Peyer's patch (tissue), 4 donors: ENCODE results near the gene SLC25A40. TPM values are rescaled to one million over a fixed set of nuclear protein-coding genes. Genes with fewer than 3 reads are reported as not detected.
"Not testable (repeated sequence)": the region's sequence is repeated elsewhere in the genome, so short reads cannot be mapped to it uniquely, and the experiment has no call there.

Source experiments
- DNase-seq, 3 donors: peaks; one replicate each; pipeline ENCODE4 v3.0.0-alpha.2; 2017 to 2019
- H3K27ac ChIP-seq, 4 donors: fragments of 200-600 bp; sonication (generic); one replicate each; pipeline ENCODE4 v1.5.1; 2016 to 2019
- H3K27me3 ChIP-seq, 2 donors: fragments of 200-600 bp; sonication (generic); one replicate each; pipeline ENCODE4 v1.5.1; 2019
- H3K36me3 ChIP-seq, 3 donors: fragments of 200-600 bp; sonication (generic); one replicate each; pipeline ENCODE4 v1.5.1; 2016 to 2019
- H3K4me1 ChIP-seq, 4 donors: fragments of 200-600 bp; sonication (generic); one replicate each; pipeline ENCODE4 v1.5.1; 2016 to 2019
- H3K4me3 ChIP-seq, 4 donors: fragments of 200-600 bp; sonication (generic); 1 replicate in 3 of 4; 2 replicates in 1 of 4; pipeline ENCODE4 v1.5.1; 2016 to 2019; ENCODE audit warnings: mild to moderate bottlenecking in 1 of 4
- H3K9me3 ChIP-seq, 4 donors: fragments of 200-600 bp; sonication (generic); one replicate each; pipeline ENCODE4 v1.5.1; 2016 to 2019; ENCODE audit warnings: mild to moderate bottlenecking in 1 of 4
- CTCF ChIP-seq, 6 experiments: fragments of 450-650 bp in 4 of 6; fragments of 200-600 bp in 2 of 6; sonication (generic) in 1 of 6; IDR thresholded peaks; one replicate each; pipeline ENCODE4 v1.5.1; 2017 to 2019; ENCODE audit warnings: antibody characterized with exemption in 6 of 6, mild to moderate bottlenecking in 3 of 6, moderate library complexity in 1 of 6
- POLR2A ChIP-seq, 2 donors: fragments of 450-650 bp; IDR thresholded peaks; one replicate each; pipeline ENCODE4 v1.5.1; 2017; ENCODE audit warnings: antibody characterized with exemption in 2 of 2, mild to moderate bottlenecking in 2 of 2, moderate library complexity in 2 of 2
- total RNA-seq, 4 donors: library from RNA; depleted of rRNA; stranded (reverse); fragments of >200 nt; gene quantifications; one replicate each; pipeline ENCODE4 v1.1.0, GENCODE V29; 2016

SLC25A40 gene
- total RNA-seq, 4 donors from 2014 or later: 17.8 to 23.9 (median 20.7) TPM

GRCh38 chr7:87874066-87874465 is 2.1 kb downstream of the SLC25A40 start:
- Histone ChIP-seq H3K9me3 (no peaks in the 10 kb centered on the region), H3K27me3 (no peaks in the 10 kb centered on the region), H3K4me3 (peak overlapping the region in 1 of 4 donors; percentile 14), H3K27ac (peak overlapping the region in 1 of 4 donors; percentile 1), H3K4me1 (peaks cover 0 to 10% (median 0%) of the 10 kb centered on the region in 4 donors), H3K36me3 (peaks cover 0 to 7% (median 0%) of the 10 kb centered on the region in 3 donors)
- TF ChIP-seq POLR2A (IDR thresholded peaks at IDR 0.05) (no peak), CTCF (IDR thresholded peaks at IDR 0.05) (no peak)
- DNase-seq: no peak

- not testable (repeated sequence) for DNase-seq, H3K9me3 ChIP-seq, H3K36me3 ChIP-seq, H3K4me1 ChIP-seq, H3K27me3 ChIP-seq, H3K4me3 ChIP-seq
- H3K27ac ChIP-seq: peak overlapping the region in 1 of 4 donors; percentile 1
These were observed 2.8 kb downstream of the SLC25A40 start for GRCh38 chr7:87873328-87873727.

DNA sequence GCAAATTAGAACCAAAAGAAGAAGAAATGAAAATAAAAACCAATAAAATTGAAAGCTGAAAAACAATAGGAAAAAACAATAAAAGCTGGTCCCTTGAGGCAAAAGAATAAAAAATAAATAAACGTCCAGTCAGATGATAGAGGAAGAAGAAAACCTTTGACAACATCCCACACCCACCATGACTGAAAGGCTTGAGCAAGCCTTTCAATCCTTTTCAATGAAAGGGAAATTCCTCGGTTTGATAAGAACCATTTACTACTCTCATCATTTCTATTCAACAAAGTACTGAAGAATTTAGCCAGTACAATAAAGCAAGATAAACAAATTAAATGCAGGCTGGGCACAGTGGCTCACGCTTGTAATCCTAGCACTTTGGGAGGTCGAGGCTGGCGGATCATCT is 3.8 kb downstream of the SLC25A40 start:
- TF ChIP-seq POLR2A (IDR thresholded peaks at IDR 0.05) (no peak), CTCF (IDR thresholded peaks at IDR 0.05) (no peak)
- peaks cover 0 to 7% (median 0%) of the 10 kb centered on the region in 3 donors for H3K36me3 ChIP-seq
- no peak for DNase-seq
- H3K27me3 ChIP-seq: no peaks in the 10 kb centered on the region
- no peaks in the 10 kb centered on the region for H3K9me3 ChIP-seq
- no peak overlapping the region for H3K27ac ChIP-seq
- H3K4me3 ChIP-seq: no peak overlapping the region
- no peaks in the 10 kb centered on the region for H3K4me1 ChIP-seq

DNA sequence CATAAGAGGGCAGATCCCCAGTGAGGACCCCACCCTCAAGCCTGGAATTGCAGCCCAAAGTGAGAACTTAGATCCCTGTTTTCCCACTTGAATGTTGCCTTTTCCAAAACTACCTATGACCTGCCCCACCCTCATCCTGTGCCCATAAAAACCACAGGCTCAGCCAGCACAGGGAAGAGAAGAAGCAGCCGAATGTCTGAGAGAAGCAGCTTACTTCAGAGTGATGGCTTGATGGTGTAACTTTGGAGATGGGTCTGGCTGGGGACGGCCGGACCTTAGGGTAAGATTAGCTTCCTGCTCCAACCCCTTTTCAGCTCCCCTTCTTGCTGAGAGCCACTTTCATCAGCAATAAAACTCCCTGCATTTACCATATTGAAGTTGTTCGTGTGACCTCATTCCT is 5.7 kb downstream of the SLC25A40 start:
- Histone ChIP-seq H3K27ac (no peak overlapping the region), H3K27me3 (no peaks in the 10 kb centered on the region), H3K4me3 (no peak overlapping the region), H3K36me3 (peaks cover 0 to 16% (median 0%) of the 10 kb centered on the region in 3 donors), H3K9me3 (peaks cover 0 to 7% (median 0%) of the 10 kb centered on the region in 4 donors), H3K4me1 (no peaks in the 10 kb centered on the region)
- TF ChIP-seq POLR2A (IDR thresholded peaks at IDR 0.05): no peak
- TF ChIP-seq CTCF (IDR thresholded peaks at IDR 0.05): no peak
- DNase-seq: no peak

DNA sequence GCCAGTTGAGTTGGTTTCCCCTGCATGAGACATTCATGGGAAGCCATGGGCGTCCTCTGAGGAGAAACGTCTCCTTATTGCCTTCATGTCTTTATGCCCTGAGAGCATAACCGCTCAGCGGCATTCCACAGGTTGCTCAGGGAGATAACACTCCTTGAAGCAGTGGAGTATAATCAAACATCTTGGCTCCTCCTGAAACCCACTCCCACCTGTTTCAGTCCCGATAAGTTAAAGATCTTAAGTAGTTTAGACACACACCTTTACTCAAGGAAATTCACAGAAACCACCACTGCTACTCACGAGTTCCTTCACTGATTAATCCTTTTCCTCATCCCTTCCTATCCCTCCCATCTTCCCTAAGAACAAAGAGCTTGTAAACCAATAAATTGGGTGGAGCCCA is 9.6 kb downstream of the SLC25A40 start:
- not testable (repeated sequence) for H3K27ac ChIP-seq, H3K4me3 ChIP-seq, H3K9me3 ChIP-seq, H3K27me3 ChIP-seq, H3K4me1 ChIP-seq, DNase-seq
- H3K36me3 ChIP-seq: peaks cover 0 to 16% (median 0%) of the 10 kb centered on the region in 3 donors

DNA sequence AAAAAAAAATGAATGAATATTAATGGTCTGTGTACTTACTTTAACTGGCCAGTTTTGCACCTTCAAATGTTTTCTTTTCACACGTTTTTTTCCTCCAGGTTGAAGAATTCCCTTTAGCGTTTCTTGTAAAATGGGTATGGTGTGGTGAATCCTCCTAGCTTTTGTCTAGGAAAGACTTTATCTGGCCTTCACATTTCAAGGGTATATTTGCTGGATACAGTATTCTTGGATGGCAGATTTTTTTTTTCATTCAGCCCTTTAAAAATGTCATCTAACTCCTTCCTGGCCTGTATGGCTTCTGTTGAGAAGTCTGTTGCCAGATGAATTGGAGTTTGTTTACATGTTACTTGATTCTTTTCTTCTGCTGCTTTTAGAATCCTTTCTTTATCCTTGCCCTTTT is 10.1 kb downstream of the SLC25A40 start:
- no peak for TF ChIP-seq POLR2A (IDR thresholded peaks at IDR 0.05)
- TF ChIP-seq CTCF (IDR thresholded peaks at IDR 0.05): no peak
- H3K4me1 ChIP-seq: no peaks in the 10 kb centered on the region
- DNase-seq: no peak
- H3K27ac ChIP-seq: no peak overlapping the region
- peaks cover 0 to 16% (median 0%) of the 10 kb centered on the region in 3 donors for H3K36me3 ChIP-seq
- no peak overlapping the region for H3K4me3 ChIP-seq
- H3K27me3 ChIP-seq: no peaks in the 10 kb centered on the region
- H3K9me3 ChIP-seq: peaks cover 0 to 7% (median 0%) of the 10 kb centered on the region in 4 donors
